Stimulated activated CD4-positive, alpha-beta T cell treated with anti-CD3 and anti-CD28 coated beads, Interleukin-4, amount 100 ng/mL, for 24 hours (primary cell): ENCODE data around the gene CD86.

Source experiments
- DNase-seq: peaks from one replicate; pipeline ENCODE4 v3.0.0-alpha.2; 2020

CD86 gene

DNA sequence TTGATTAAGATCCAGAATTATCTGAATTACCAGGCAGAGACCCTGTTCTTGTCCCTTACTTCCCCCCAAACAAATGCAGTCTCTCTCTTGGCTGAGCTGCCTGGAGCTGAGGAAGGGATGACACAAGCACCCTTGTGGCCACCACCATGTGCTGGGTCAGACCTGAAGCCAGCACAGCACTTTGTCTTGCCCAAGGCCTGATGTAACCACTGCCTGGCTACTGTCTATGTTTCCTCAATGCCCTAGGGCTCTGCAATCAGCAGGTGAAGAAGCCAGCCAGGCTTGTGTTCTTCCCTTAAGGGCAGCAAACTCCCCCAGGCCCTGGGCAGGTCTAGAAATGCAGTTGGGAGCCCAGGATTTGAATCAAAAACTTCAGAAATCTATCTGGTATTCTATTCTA is 112.5 kb downstream of the CD86 start:
- DNase-seq, result no peak

DNA sequence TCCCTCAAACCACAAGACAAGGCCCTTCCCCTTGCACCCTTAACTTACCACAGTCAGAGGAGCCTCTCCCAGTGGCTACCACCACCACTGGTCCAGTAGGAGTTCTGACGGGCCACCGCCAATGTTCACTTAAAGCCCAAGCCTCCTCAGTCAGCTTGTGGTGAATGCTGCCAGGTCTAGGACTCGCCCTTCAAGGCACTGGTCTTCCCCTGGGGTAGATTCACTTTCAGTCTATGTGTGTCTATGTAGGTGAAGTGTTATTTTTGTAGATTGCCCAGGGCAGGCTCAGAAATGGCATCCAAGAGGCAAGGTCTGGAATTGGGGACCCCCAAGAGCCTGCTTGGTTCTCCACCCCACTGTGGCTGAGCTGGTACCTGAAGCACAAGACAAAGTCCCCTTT is 112.9 kb downstream of the CD86 start:
- DNase-seq, result no peak

- DNase-seq, result no peak
Observed at GRCh38 chr3:122169911-122170310, 114.7 kb downstream of the CD86 start.
